ENCODE measurements around the gene CANX. TPM values are rescaled to one million over a fixed set of nuclear protein-coding genes. Genes with fewer than 3 reads are reported as not detected.

The CANX gene
- total and polyA plus RNA-seq, 2 of the 13 experiments (the other 11 are each of a cell fraction or from before 2014, with no cell fraction given): 477 to 680 TPM

- TF ChIP-seq PBX3 (CRISPR knock-in tag; IDR thresholded peaks at IDR 0.05; ENCODE audit: borderline replicate concordance) (peak; percentile 89; the same call in 1 of the 2 replicates), ZBTB20 (CRISPR knock-in tag; IDR thresholded peaks at IDR 0.05; ENCODE audit: borderline replicate concordance, low read depth) (no peak), RXRA (CRISPR knock-in tag; IDR thresholded peaks at IDR 0.05) (no peak), ZNF652 (CRISPR knock-in tag; IDR thresholded peaks at IDR 0.05; ENCODE audit: borderline replicate concordance, low read depth) (no peak), CAMTA2 (CRISPR knock-in tag; IDR thresholded peaks at IDR 0.05; ENCODE audit: borderline replicate concordance) (no peak), ZNF225 (CRISPR knock-in tag; IDR thresholded peaks at IDR 0.05) (0 out of 2 replicates have a peak, but pooled peaks have one; percentile 19), SMC3 (IDR thresholded peaks at IDR 0.05; ENCODE audit: low read length) (no peak), ZNF124 (CRISPR knock-in tag; IDR thresholded peaks at IDR 0.05) (peak; percentile 53; the same call in 1 of the 2 replicates), MAFG (CRISPR knock-in tag; IDR thresholded peaks at IDR 0.05) (no peak), HNF1A (IDR thresholded peaks at IDR 0.05; ENCODE audit: low read depth) (no peak), HNF1A (CRISPR knock-in tag; IDR thresholded peaks at IDR 0.05; ENCODE audit: borderline replicate concordance) (no peak), SIX4 (CRISPR knock-in tag; IDR thresholded peaks at IDR 0.05) (no peak), GABPA (IDR thresholded peaks at IDR 0.05; ENCODE audit: low read depth, low read length) (peak; percentile 44; the same call in 1 of the 2 replicates), GABPA (CRISPR knock-in tag; IDR thresholded peaks at IDR 0.05; ENCODE audit: low read depth) (peak; percentile 80), ZC3H13 (CRISPR knock-in tag; IDR thresholded peaks at IDR 0.05) (no peak), RAD51 (IDR thresholded peaks at IDR 0.05; ENCODE audit: borderline replicate concordance) (no peak), TAF1 (CRISPR knock-in tag; IDR thresholded peaks at IDR 0.05) (peak; percentile 93), ZFAT (CRISPR knock-in tag; conservative IDR thresholded peaks at IDR 0.05) (no peak), ZNF501 (CRISPR knock-in tag; IDR thresholded peaks at IDR 0.05) (peak; percentile 81), ZBED4 (CRISPR knock-in tag; IDR thresholded peaks at IDR 0.05; ENCODE audit: borderline replicate concordance) (no peak)
- TF ChIP-seq, protein P1, sequence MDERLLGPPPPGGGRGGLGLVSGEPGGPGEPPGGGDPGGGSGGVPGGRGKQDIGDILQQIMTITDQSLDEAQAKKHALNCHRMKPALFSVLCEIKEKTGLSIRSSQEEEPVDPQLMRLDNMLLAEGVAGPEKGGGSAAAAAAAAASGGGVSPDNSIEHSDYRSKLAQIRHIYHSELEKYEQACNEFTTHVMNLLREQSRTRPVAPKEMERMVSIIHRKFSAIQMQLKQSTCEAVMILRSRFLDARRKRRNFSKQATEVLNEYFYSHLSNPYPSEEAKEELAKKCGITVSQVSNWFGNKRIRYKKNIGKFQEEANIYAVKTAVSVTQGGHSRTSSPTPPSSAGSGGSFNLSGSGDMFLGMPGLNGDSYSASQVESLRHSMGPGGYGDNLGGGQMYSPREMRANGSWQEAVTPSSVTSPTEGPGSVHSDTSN (CRISPR knock-in tag; IDR thresholded peaks at IDR 0.05): peak; percentile 93
Observed at GRCh38 chr5:179732412-179732917, 33.7 kb downstream of the CANX start, which contains the start of gene MAML1 (continued).

All from HepG2 (cell line).